SK-N-SH treated with all-trans-retinoic acid at 6 μM for 48 hours (cell line): ENCODE results near the gene POU3F1.

Source experiments
- ARNTL ChIP-seq: fragments of 450-650 bp; formaldehyde crosslinking; IDR thresholded peaks from 2 replicates; pipeline ENCODE4 v1.5.0; 2020; ENCODE audit warnings: low read depth, mild to moderate bottlenecking, moderate library complexity, borderline replicate concordance
- GLIS3 ChIP-seq: fragments of 250-450 bp; sonication (Bioruptor Pico); IDR thresholded peaks from 2 replicates; pipeline ENCODE4 v1.5.0; 2020; ENCODE audit warnings: mild to moderate bottlenecking, moderate library complexity
- PPARA ChIP-seq: fragments of 250-450 bp; sonication (Bioruptor Pico); IDR thresholded peaks from 2 replicates; pipeline ENCODE4 v1.5.0; 2020; ENCODE audit warnings: mild to moderate bottlenecking, borderline replicate concordance
- ZFP30 ChIP-seq: fragments of 450-650 bp; formaldehyde crosslinking; IDR thresholded peaks from 2 replicates; pipeline ENCODE4 v1.5.0; 2022; ENCODE audit warnings: mild to moderate bottlenecking, moderate library complexity
- ZNF70 ChIP-seq: fragments of 450-650 bp; formaldehyde crosslinking; IDR thresholded peaks from 2 replicates; pipeline ENCODE4 v1.5.0; 2020; ENCODE audit warnings: mild to moderate bottlenecking, moderate library complexity
- TF ChIP-seq, protein P1 (sequence below): fragments of 250-450 bp; sonication (Bioruptor Pico); IDR thresholded peaks from 2 replicates; pipeline ENCODE4 v1.8.0; 2021; ENCODE audit warnings: low read depth, mild to moderate bottlenecking, moderate library complexity, borderline replicate concordance
- TF ChIP-seq, protein P2 (sequence below): fragments of 250-450 bp; sonication (Bioruptor Pico); IDR thresholded peaks from 2 replicates; pipeline ENCODE4 v1.5.1; 2020; ENCODE audit warnings: low read depth, mild to moderate bottlenecking, moderate library complexity
- TF ChIP-seq, protein P3 (sequence below): fragments of 250-450 bp; sonication (Bioruptor Pico); IDR thresholded peaks from 2 replicates; pipeline ENCODE4 v1.8.0; 2020; ENCODE audit warnings: mild to moderate bottlenecking, moderate library complexity, borderline replicate concordance

DNA sequence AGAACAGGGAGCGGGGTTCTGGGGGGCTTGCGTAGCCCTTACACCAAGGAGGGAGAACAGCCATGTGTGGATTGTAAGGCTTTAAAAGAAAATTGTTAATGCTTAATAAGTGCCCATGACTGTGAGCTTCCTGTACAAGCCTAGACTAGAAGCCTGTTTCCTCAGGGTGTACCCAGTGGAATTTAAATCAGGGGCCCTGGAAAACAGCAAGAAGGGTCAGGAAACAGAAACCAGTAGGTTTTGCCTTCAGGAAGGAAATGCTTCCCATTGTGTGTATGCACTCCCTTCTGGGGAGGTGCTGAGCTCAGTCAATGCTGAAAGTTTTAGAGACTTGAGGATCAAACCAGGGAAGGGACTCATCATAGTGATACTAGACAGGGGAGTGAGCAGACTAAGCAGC, 21.4 kb downstream of the POU3F1 start:
- TF ChIP-seq ARNTL (CRISPR knock-in tag) (no peak), GLIS3 (no peak), ZNF70 (no peak), PPARA (CRISPR knock-in tag) (no peak), ZFP30 (no peak)
- TF ChIP-seq, protein P1, sequence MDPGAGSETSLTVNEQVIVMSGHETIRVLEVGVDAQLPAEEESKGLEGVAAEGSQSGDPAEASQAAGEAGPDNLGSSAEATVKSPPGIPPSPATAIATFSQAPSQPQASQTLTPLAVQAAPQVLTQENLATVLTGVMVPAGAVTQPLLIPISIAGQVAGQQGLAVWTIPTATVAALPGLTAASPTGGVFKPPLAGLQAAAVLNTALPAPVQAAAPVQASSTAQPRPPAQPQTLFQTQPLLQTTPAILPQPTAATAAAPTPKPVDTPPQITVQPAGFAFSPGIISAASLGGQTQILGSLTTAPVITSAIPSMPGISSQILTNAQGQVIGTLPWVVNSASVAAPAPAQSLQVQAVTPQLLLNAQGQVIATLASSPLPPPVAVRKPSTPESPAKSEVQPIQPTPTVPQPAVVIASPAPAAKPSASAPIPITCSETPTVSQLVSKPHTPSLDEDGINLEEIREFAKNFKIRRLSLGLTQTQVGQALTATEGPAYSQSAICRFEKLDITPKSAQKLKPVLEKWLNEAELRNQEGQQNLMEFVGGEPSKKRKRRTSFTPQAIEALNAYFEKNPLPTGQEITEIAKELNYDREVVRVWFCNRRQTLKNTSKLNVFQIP (CRISPR knock-in tag) = no peak
- TF ChIP-seq, protein P2, sequence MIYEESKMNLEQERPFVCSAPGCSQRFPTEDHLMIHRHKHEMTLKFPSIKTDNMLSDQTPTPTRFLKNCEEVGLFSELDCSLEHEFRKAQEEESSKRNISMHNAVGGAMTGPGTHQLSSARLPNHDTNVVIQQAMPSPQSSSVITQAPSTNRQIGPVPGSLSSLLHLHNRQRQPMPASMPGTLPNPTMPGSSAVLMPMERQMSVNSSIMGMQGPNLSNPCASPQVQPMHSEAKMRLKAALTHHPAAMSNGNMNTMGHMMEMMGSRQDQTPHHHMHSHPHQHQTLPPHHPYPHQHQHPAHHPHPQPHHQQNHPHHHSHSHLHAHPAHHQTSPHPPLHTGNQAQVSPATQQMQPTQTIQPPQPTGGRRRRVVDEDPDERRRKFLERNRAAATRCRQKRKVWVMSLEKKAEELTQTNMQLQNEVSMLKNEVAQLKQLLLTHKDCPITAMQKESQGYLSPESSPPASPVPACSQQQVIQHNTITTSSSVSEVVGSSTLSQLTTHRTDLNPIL (CRISPR knock-in tag) = no peak
- TF ChIP-seq, protein P3, sequence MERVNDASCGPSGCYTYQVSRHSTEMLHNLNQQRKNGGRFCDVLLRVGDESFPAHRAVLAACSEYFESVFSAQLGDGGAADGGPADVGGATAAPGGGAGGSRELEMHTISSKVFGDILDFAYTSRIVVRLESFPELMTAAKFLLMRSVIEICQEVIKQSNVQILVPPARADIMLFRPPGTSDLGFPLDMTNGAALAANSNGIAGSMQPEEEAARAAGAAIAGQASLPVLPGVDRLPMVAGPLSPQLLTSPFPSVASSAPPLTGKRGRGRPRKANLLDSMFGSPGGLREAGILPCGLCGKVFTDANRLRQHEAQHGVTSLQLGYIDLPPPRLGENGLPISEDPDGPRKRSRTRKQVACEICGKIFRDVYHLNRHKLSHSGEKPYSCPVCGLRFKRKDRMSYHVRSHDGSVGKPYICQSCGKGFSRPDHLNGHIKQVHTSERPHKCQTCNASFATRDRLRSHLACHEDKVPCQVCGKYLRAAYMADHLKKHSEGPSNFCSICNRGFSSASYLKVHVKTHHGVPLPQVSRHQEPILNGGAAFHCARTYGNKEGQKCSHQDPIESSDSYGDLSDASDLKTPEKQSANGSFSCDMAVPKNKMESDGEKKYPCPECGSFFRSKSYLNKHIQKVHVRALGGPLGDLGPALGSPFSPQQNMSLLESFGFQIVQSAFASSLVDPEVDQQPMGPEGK (CRISPR knock-in tag) = no peak
